Panc1 (cell line): ENCODE measurements around the gene PKP4. TPM values are rescaled to one million over a fixed set of nuclear protein-coding genes. Genes with fewer than 3 reads are reported as not detected.
"Not testable (repeated sequence)": the region's sequence is repeated elsewhere in the genome, so short reads cannot be mapped to it uniquely, and the experiment has no call there.

Experiments
- ATAC-seq: fragments of 200-7000 bp; cut with Tn5 transposase; 2 replicates; pipeline ENCODE4 v1.9.1; 2020; ENCODE audit warnings: mild to moderate bottlenecking, moderate library complexity
- BruUV-seq: library from RNA; stranded (reverse); fragments of 400-500 nt; replicated peaks from 2 replicates; lab custom pipeline; 2021; lab: Mats Ljungman, UMichigan
- CTCF ChIA-PET: fragments of 300-600 bp; sonication (Branson Sonifier 250); formaldehyde crosslinking; loops from one replicate; lab custom pipeline; 2022; ENCODE audit warnings: antibody characterized with exemption; lab: Charles Lee
- POLR2A ChIA-PET: fragments of 300-600 bp; sonication (Branson Sonifier 250); formaldehyde crosslinking; loops from one replicate; lab custom pipeline; 2022; ENCODE audit warnings: antibody characterized with exemption; lab: Charles Lee
- DNase-seq: peaks from one replicate; pipeline ENCODE4 v3.0.0-alpha.2; 2010; ENCODE audit warnings: low read depth, low spot score
- H3K27ac ChIP-seq: 2 replicates; pipeline ENCODE4 v1.5.1; 2011; ENCODE audit warnings: mild to moderate bottlenecking, low read length, inconsistent platforms
- H3K27me3 ChIP-seq: fragments of 200-500 bp; sonication (Bioruptor generic); 2 replicates; pipeline ENCODE4 v1.6.0; 2014; ENCODE audit warnings: low read length, inconsistent platforms; ENCODE audit not compliant: control insufficient read depth, insufficient read depth
- H3K36me3 ChIP-seq: fragments of 200-500 bp; sonication (Bioruptor generic); 2 replicates; pipeline ENCODE4 v1.5.1; 2014; ENCODE audit warnings: inconsistent platforms, mild to moderate bottlenecking, low read length, moderate library complexity; ENCODE audit not compliant: control insufficient read depth, insufficient read depth
- H3K4me1 ChIP-seq: 2 replicates; pipeline ENCODE4 v1.5.1; 2011; ENCODE audit warnings: inconsistent platforms, mild to moderate bottlenecking, low read length, moderate library complexity; ENCODE audit not compliant: control insufficient read depth, insufficient read depth
- H3K4me3 ChIP-seq, 2 experiments: 2 replicates each; pipeline ENCODE4 v1.5.1; 2011 to 2012; ENCODE audit warnings: low read depth in 2 of 2, low read length in 2 of 2, mild to moderate bottlenecking in 2 of 2, inconsistent platforms in 1 of 2, moderate library complexity in 1 of 2
- H3K9me3 ChIP-seq: fragments of 200-500 bp; sonication (Bioruptor generic); 2 replicates; pipeline ENCODE4 v1.5.1; 2014; ENCODE audit warnings: low read depth, mild to moderate bottlenecking, inconsistent platforms, low read length, moderate library complexity; ENCODE audit not compliant: control insufficient read depth, insufficient read depth
- POLR2AphosphoS5 ChIP-seq: IDR thresholded peaks from 2 replicates; pipeline ENCODE4 v1.6.1; 2012; ENCODE audit warnings: mild to moderate bottlenecking, low read depth, low read length, moderate library complexity
- SIN3A ChIP-seq: IDR thresholded peaks from 2 replicates; pipeline ENCODE4 v1.6.1; 2012; ENCODE audit warnings: low read depth, mild to moderate bottlenecking, low read length, moderate library complexity, borderline replicate concordance; ENCODE audit not compliant: insufficient read depth
- TCF7L2 ChIP-seq: IDR thresholded peaks from 2 replicates; pipeline ENCODE4 v1.6.1; 2011; ENCODE audit warnings: mild to moderate bottlenecking, low read depth, low read length, inconsistent platforms
- in situ Hi-C: cut with HindIII; loops from 2 replicates; pipeline ENCODE4 v1.10.0; 2016; ENCODE audit warnings: low sequenced_read_pairs, low pct_unique_long_range_greater_than_20kb
- intact Hi-C: fragments of 100-400 bp; cut with micrococcal nuclease; formaldehyde crosslinking; loops from one replicate; pipeline ENCODE4 v1.10.0; 2022; ENCODE audit not compliant: unreplicated experiment
- total RNA-seq: library from RNA; stranded (reverse); gene quantifications from one replicate; pipeline ENCODE4 v1.2.1, GENCODE V29; 2021; ENCODE audit not compliant: unreplicated experiment
- TF ChIP-seq, protein P1 (sequence below), 2 experiments: IDR thresholded peaks; 2 replicates each; pipeline ENCODE4 v1.6.1; 2011 to 2012; ENCODE audit warnings: low read depth in 2 of 2, control low read depth in 1 of 2, low read length in 1 of 2, mild to moderate bottlenecking in 1 of 2, moderate library complexity in 1 of 2; ENCODE audit not compliant: insufficient read depth in 1 of 2
- TF ChIP-seq, protein P2 (sequence below): fragments of 450-650 bp; IDR thresholded peaks from 2 replicates; pipeline ENCODE4 v1.5.1; 2017; ENCODE audit warnings: mild to moderate bottlenecking

PKP4 gene
- total RNA-seq, 1 experiment from 2014 or later, result 81.7 TPM

DNA sequence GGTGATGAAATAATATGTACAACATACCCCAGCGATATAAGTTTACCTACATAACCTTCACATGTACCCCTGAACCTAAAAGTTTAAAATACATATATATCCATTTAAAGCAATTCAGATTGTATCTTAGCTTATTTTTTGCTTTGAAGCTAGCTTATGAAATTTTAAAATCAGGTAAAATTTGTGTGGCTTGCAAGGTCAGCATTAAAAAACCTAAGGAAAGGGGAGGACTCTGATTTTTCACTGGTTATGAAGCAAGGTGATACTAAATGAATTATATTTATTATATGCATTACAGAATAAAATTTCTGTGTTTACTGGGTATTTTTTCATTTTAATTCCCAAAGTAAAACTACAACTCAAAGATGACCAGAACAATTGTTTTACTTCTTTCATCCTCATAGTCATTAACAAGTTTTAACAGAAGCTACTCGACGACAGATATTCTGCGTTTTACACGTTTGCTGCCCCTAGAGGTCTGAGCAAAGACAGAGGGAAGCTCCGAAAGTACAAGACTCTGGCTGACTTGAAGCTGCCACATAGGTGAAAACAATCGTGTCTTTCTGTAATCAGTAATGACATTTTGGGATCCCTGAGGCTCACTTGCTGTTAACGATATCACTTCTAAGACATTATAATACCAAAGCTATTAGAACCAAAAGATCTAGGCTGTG lies 17.1 kb downstream of the PKP4 start:
- no peaks in the 10 kb centered on the region for H3K36me3 ChIP-seq
- in situ Hi-C loops (no loop called here), intact Hi-C loops (no loop called here)
- DNase-seq (no peak), ATAC-seq (no peak)
- TF ChIP-seq, protein P1, sequence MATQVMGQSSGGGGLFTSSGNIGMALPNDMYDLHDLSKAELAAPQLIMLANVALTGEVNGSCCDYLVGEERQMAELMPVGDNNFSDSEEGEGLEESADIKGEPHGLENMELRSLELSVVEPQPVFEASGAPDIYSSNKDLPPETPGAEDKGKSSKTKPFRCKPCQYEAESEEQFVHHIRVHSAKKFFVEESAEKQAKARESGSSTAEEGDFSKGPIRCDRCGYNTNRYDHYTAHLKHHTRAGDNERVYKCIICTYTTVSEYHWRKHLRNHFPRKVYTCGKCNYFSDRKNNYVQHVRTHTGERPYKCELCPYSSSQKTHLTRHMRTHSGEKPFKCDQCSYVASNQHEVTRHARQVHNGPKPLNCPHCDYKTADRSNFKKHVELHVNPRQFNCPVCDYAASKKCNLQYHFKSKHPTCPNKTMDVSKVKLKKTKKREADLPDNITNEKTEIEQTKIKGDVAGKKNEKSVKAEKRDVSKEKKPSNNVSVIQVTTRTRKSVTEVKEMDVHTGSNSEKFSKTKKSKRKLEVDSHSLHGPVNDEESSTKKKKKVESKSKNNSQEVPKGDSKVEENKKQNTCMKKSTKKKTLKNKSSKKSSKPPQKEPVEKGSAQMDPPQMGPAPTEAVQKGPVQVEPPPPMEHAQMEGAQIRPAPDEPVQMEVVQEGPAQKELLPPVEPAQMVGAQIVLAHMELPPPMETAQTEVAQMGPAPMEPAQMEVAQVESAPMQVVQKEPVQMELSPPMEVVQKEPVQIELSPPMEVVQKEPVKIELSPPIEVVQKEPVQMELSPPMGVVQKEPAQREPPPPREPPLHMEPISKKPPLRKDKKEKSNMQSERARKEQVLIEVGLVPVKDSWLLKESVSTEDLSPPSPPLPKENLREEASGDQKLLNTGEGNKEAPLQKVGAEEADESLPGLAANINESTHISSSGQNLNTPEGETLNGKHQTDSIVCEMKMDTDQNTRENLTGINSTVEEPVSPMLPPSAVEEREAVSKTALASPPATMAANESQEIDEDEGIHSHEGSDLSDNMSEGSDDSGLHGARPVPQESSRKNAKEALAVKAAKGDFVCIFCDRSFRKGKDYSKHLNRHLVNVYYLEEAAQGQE (IDR thresholded peaks at IDR 0.05; ENCODE audit: insufficient read depth in 1 of 2, low read depth in 2 of 2, low read length in 1 of 2), result no peak
- TF ChIP-seq, protein P2, sequence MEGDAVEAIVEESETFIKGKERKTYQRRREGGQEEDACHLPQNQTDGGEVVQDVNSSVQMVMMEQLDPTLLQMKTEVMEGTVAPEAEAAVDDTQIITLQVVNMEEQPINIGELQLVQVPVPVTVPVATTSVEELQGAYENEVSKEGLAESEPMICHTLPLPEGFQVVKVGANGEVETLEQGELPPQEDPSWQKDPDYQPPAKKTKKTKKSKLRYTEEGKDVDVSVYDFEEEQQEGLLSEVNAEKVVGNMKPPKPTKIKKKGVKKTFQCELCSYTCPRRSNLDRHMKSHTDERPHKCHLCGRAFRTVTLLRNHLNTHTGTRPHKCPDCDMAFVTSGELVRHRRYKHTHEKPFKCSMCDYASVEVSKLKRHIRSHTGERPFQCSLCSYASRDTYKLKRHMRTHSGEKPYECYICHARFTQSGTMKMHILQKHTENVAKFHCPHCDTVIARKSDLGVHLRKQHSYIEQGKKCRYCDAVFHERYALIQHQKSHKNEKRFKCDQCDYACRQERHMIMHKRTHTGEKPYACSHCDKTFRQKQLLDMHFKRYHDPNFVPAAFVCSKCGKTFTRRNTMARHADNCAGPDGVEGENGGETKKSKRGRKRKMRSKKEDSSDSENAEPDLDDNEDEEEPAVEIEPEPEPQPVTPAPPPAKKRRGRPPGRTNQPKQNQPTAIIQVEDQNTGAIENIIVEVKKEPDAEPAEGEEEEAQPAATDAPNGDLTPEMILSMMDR, result peak; percentile 42; the same call in 1 of the 2 replicates
- BruUV-seq, result no TSS peak
- H3K4me3 ChIP-seq, result no peak overlapping the region
- H3K27me3 ChIP-seq, result no peaks in the 10 kb centered on the region
- no peaks in the 10 kb centered on the region for H3K9me3 ChIP-seq
- CTCF ChIA-PET, result no interaction called here
- POLR2A ChIA-PET, result interaction anchor here (0.6 kb wide), 1 partner anchor 115 kb away, joined by 3 read pairs; no protein-coding TSS in a partner anchor
- no peak overlapping the region for H3K27ac ChIP-seq
- H3K4me1 ChIP-seq, result no peaks in the 10 kb centered on the region

DNA sequence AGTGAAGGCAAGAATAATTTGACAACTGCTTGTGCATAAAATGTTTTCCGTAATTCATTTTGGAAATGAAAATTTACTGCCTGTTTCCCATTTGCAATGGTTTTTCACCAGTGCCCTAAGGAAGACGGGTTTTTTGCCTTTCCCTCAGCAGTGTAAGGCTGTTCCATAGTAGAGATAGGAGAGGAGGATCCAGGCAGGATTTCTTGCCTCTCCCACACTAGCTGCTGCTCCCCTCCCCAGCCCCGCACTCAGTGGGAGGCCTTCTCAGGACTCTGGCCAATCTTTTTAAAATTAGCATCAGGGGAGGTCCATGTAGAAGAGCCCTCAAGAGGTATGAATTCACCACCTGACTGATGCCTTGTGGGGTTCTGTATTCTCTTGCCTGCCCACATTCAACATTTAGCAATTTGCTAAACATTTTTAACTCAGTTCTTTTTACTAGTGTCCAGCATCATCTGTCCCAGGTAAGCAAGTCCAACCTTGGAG lies 17.8 kb downstream of the PKP4 start:
- intact Hi-C loops, H3K36me3 ChIP-seq, POLR2A ChIA-PET, DNase-seq, BruUV-seq, ATAC-seq, in situ Hi-C loops, CTCF ChIA-PET, H3K4me1 ChIP-seq, H3K4me3 ChIP-seq, H3K27ac ChIP-seq, H3K9me3 ChIP-seq, H3K27me3 ChIP-seq: not testable (repeated sequence)

DNA sequence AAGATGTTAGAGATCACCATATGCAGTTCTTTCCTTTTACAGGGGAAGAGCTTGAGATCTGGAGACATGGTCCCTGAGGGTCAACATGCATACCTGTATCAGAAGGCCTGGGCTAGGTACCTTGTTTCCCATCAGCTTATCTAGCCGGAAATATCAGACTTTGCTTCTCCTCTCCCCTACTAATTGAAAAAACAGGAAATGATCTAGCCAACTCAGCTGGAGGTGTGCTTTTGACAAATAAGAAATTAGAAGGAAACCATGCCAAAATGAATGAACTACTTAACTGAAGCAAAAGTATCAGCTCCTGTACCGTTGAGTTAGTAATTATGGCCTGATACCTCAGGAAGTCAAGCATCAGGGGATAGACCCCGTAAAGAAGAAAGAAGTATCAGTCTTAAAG lies 20.4 kb downstream of the PKP4 start:
- POLR2A ChIA-PET, result no interaction called here
- in situ Hi-C loops, result no loop called here

More for the DNA sequence above, 20.4 kb downstream of the PKP4 start:
- BruUV-seq, result no TSS peak
- Histone ChIP-seq H3K4me1 (no peaks in the 10 kb centered on the region), H3K9me3 (no peaks in the 10 kb centered on the region), H3K27ac (no peak overlapping the region), H3K4me3 (no peak overlapping the region), H3K36me3 (no peaks in the 10 kb centered on the region), H3K27me3 (no peaks in the 10 kb centered on the region)
- no peak for DNase-seq
- no peak for ATAC-seq
- intact Hi-C loops, result no loop called here
- TF ChIP-seq SIN3A (no peak), TCF7L2 (no peak), POLR2AphosphoS5 (no peak)
- TF ChIP-seq, protein P1 (IDR thresholded peaks at IDR 0.05; ENCODE audit: insufficient read depth in 1 of 2, low read depth in 2 of 2, low read length in 1 of 2), result no peak
- TF ChIP-seq, protein P2, result no peak
- CTCF ChIA-PET, result no interaction called here
